Measurements from ENCODE around the gene SLC4A5.
A peak's percentile ranks its signal among the peaks of the same experiment; 100 is the strongest.
"Not testable (repeated sequence)": the region's sequence is repeated elsewhere in the genome, so short reads cannot be mapped to it uniquely, and the experiment has no call there.

Gene SLC4A5

DNA sequence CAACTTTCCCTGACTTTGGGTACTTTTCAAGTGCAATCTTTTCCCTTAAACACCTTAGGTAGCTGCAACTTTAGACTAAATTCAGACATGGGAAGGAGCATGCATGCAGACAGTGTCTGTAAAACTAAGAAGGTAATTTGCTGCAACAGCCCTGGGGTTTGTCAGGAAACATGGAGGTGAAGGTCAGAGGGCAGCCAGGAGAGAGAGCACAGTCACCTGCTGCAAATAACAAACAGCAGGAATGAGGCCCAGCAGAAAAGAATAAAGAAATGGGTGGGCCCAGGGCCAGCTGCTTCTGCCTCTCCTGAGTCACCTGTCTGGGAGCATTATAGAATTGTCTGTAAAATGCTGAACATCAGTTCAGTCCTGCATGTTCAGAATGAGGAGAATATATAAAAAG, 109.6 kb downstream of the SLC4A5 start:
- H3K27ac ChIP-seq (ENCODE audit: low read length): no peak overlapping the region
- no peak overlapping the region for H3K4me3 ChIP-seq (ENCODE audit: low read length in 2 of 2)
- H3K9me3 ChIP-seq (ENCODE audit: control insufficient read depth in 2 of 2, low read length in 2 of 2): no peaks in the 10 kb centered on the region
- no peaks in the 10 kb centered on the region for H3K27me3 ChIP-seq (ENCODE audit: control insufficient read depth in 1 of 2, insufficient read depth in 2 of 2, low read length in 2 of 2)
- no peaks in the 10 kb centered on the region for H3K4me1 ChIP-seq (ENCODE audit: control insufficient read depth, insufficient read depth, low read length)
- H3K36me3 ChIP-seq (ENCODE audit: control insufficient read depth in 2 of 2, insufficient read depth in 2 of 2, low read length in 2 of 2): no peaks in the 10 kb centered on the region
- no peak overlapping the region for H3K9ac ChIP-seq (ENCODE audit: low read length in 2 of 2)

DNA sequence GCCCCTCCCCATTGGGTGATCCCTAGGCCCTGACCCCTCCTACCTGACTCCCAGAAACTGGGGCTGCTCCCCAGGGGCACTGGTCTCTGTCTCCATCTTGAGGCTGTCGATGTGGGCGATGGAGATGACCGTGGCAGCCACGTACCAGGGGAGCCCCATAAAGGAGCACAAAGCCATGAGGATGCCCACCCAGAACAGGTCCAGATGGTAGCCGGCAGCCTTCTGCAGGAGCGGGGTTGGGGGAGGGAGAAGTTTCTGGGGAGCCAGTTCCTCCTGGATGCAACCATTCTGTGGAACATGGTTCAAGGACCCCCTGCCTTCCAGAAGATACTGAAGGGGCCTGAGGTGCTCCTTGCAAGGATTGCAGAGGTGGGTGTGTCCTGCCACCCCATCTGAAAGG, 110.8 kb downstream of the SLC4A5 start:
- Histone ChIP-seq H3K9ac (ENCODE audit: low read length in 2 of 2) (no peak overlapping the region), H3K36me3 (ENCODE audit: control insufficient read depth in 2 of 2, insufficient read depth in 2 of 2, low read length in 2 of 2) (no peaks in the 10 kb centered on the region), H3K4me3 (ENCODE audit: low read length in 2 of 2) (no peak overlapping the region), H3K4me1 (ENCODE audit: control insufficient read depth, insufficient read depth, low read length) (peaks cover under 1% of the 10 kb centered on the region), H3K9me3 (ENCODE audit: control insufficient read depth in 2 of 2, low read length in 2 of 2) (no peaks in the 10 kb centered on the region), H3K27ac (ENCODE audit: low read length) (no peak overlapping the region), H3K27me3 (ENCODE audit: control insufficient read depth in 1 of 2, insufficient read depth in 2 of 2, low read length in 2 of 2) (no peaks in the 10 kb centered on the region)

GRCh38 chr2:74229865-74230264, 113.4 kb downstream of the SLC4A5 start:
- H3K27ac ChIP-seq (ENCODE audit: low read length); H3K9ac ChIP-seq (ENCODE audit: low read length in 2 of 2); H3K27me3 ChIP-seq (ENCODE audit: control insufficient read depth in 1 of 2, insufficient read depth in 2 of 2, low read length in 2 of 2); H3K4me3 ChIP-seq (ENCODE audit: low read length in 2 of 2); H3K9me3 ChIP-seq (ENCODE audit: control insufficient read depth in 2 of 2, low read length in 2 of 2); H3K36me3 ChIP-seq (ENCODE audit: control insufficient read depth in 2 of 2, insufficient read depth in 2 of 2, low read length in 2 of 2): not testable (repeated sequence)
- H3K4me1 ChIP-seq (ENCODE audit: control insufficient read depth, insufficient read depth, low read length): peaks cover 17% of the 10 kb centered on the region

DNA sequence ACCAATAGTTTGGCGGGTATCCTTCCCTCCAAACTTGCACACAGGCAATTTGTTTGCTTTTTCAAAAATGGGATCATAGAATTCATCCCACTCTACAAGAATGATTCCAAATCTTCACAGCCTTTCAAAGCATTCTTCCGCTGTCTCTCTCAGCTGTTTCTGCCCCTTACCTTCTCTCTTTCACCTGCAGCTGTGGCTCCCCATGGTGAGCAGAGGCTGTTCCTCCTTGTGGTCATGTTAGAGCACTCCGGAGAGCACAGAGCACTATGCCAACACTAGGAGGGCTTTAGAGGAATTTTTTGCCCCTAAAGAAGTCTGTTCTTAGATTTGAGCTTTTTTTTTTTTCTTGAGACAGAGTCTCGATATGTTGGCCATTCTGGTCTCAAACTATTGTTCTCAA, 114.4 kb downstream of the SLC4A5 start:
- H3K9ac ChIP-seq (ENCODE audit: low read length in 2 of 2): no peak overlapping the region

GRCh38 chr2:74227646-74228045, 115.6 kb downstream of the SLC4A5 start:
- Histone ChIP-seq H3K27me3 (ENCODE audit: control insufficient read depth in 1 of 2, insufficient read depth in 2 of 2, low read length in 2 of 2) (no peaks in the 10 kb centered on the region), H3K4me1 (ENCODE audit: control insufficient read depth, insufficient read depth, low read length) (peaks cover 17% of the 10 kb centered on the region), H3K9me3 (ENCODE audit: control insufficient read depth in 2 of 2, low read length in 2 of 2) (no peaks in the 10 kb centered on the region), H3K4me3 (ENCODE audit: low read length in 2 of 2) (no peak overlapping the region), H3K36me3 (ENCODE audit: control insufficient read depth in 2 of 2, insufficient read depth in 2 of 2, low read length in 2 of 2) (no peaks in the 10 kb centered on the region), H3K27ac (ENCODE audit: low read length) (no peak overlapping the region), H3K9ac (ENCODE audit: low read length in 2 of 2) (no peak overlapping the region)

More for the DNA sequence above, 114.4 kb downstream of the SLC4A5 start:
- Histone ChIP-seq H3K9me3 (ENCODE audit: control insufficient read depth in 2 of 2, low read length in 2 of 2) (no peaks in the 10 kb centered on the region), H3K27ac (ENCODE audit: low read length) (no peak overlapping the region), H3K4me3 (ENCODE audit: low read length in 2 of 2) (no peak overlapping the region), H3K27me3 (ENCODE audit: control insufficient read depth in 1 of 2, insufficient read depth in 2 of 2, low read length in 2 of 2) (no peaks in the 10 kb centered on the region), H3K36me3 (ENCODE audit: control insufficient read depth in 2 of 2, insufficient read depth in 2 of 2, low read length in 2 of 2) (no peaks in the 10 kb centered on the region), H3K4me1 (ENCODE audit: control insufficient read depth, insufficient read depth, low read length) (peaks cover 17% of the 10 kb centered on the region)

- Histone ChIP-seq H3K27ac (ENCODE audit: low read length) (no peak overlapping the region), H3K9ac (ENCODE audit: low read length in 2 of 2) (no peak overlapping the region), H3K4me1 (ENCODE audit: control insufficient read depth, insufficient read depth, low read length) (peaks cover 17% of the 10 kb centered on the region), H3K36me3 (ENCODE audit: control insufficient read depth in 2 of 2, insufficient read depth in 2 of 2, low read length in 2 of 2) (no peaks in the 10 kb centered on the region), H3K9me3 (ENCODE audit: control insufficient read depth in 2 of 2, low read length in 2 of 2) (no peaks in the 10 kb centered on the region), H3K4me3 (ENCODE audit: low read length in 2 of 2) (peak overlapping the region in 1 of 2 donors; percentile 35), H3K27me3 (ENCODE audit: control insufficient read depth in 1 of 2, insufficient read depth in 2 of 2, low read length in 2 of 2) (no peaks in the 10 kb centered on the region)
Observed at GRCh38 chr2:74226648-74227213, 116.5 kb downstream of the SLC4A5 start.

- no peaks in the 10 kb centered on the region for H3K27me3 ChIP-seq (ENCODE audit: control insufficient read depth in 1 of 2, insufficient read depth in 2 of 2, low read length in 2 of 2)
- H3K4me3 ChIP-seq (ENCODE audit: low read length in 2 of 2): no peak overlapping the region
- H3K36me3 ChIP-seq (ENCODE audit: control insufficient read depth in 2 of 2, insufficient read depth in 2 of 2, low read length in 2 of 2): no peaks in the 10 kb centered on the region
- no peaks in the 10 kb centered on the region for H3K9me3 ChIP-seq (ENCODE audit: control insufficient read depth in 2 of 2, low read length in 2 of 2)
- no peak overlapping the region for H3K9ac ChIP-seq (ENCODE audit: low read length in 2 of 2)
- peaks cover 17% of the 10 kb centered on the region for H3K4me1 ChIP-seq (ENCODE audit: control insufficient read depth, insufficient read depth, low read length)
- H3K27ac ChIP-seq (ENCODE audit: low read length): no peak overlapping the region
Observed at GRCh38 chr2:74225698-74226459, 117.3 kb downstream of the SLC4A5 start.

- Histone ChIP-seq H3K9ac (ENCODE audit: low read length in 2 of 2) (no peak overlapping the region), H3K27me3 (ENCODE audit: control insufficient read depth in 1 of 2, insufficient read depth in 2 of 2, low read length in 2 of 2) (no peaks in the 10 kb centered on the region), H3K27ac (ENCODE audit: low read length) (no peak overlapping the region), H3K4me3 (ENCODE audit: low read length in 2 of 2) (no peak overlapping the region), H3K36me3 (ENCODE audit: control insufficient read depth in 2 of 2, insufficient read depth in 2 of 2, low read length in 2 of 2) (no peaks in the 10 kb centered on the region), H3K4me1 (ENCODE audit: control insufficient read depth, insufficient read depth, low read length) (peaks cover 17% of the 10 kb centered on the region), H3K9me3 (ENCODE audit: control insufficient read depth in 2 of 2, low read length in 2 of 2) (no peaks in the 10 kb centered on the region)
Observed at GRCh38 chr2:74223941-74224770, 119.1 kb downstream of the SLC4A5 start.

DNA sequence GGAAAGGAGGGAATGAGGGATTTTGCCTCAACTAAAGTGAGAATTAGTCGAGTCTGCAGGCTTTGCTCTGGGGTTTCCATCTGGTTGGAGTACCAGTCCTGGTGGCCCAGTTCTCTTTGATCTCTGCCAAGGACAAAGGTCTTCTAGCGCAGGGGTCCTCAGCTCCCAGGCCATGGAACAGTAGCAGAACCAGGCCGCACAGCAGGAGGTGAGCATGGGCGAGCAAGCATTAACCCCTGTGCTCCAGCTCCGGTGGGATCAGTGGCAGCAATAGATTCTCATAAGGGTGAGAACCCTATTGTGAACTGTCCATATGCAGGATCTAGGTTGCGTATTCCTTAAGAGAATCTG, 120.9 kb downstream of the SLC4A5 start:
- Histone ChIP-seq H3K9me3 (ENCODE audit: control insufficient read depth in 2 of 2, low read length in 2 of 2) (no peaks in the 10 kb centered on the region), H3K27ac (ENCODE audit: low read length) (no peak overlapping the region), H3K4me3 (ENCODE audit: low read length in 2 of 2) (no peak overlapping the region), H3K4me1 (ENCODE audit: control insufficient read depth, insufficient read depth, low read length) (peaks cover 16% of the 10 kb centered on the region), H3K36me3 (ENCODE audit: control insufficient read depth in 2 of 2, insufficient read depth in 2 of 2, low read length in 2 of 2) (no peaks in the 10 kb centered on the region), H3K27me3 (ENCODE audit: control insufficient read depth in 1 of 2, insufficient read depth in 2 of 2, low read length in 2 of 2) (no peaks in the 10 kb centered on the region), H3K9ac (ENCODE audit: low read length in 2 of 2) (no peak overlapping the region)

- no peak overlapping the region for H3K27ac ChIP-seq (ENCODE audit: low read length)
Observed at GRCh38 chr2:74221604-74222299, 121.5 kb downstream of the SLC4A5 start.

More at GRCh38 chr2:74221604-74222299, 121.5 kb downstream of the SLC4A5 start:
- peaks cover 10% of the 10 kb centered on the region for H3K4me1 ChIP-seq (ENCODE audit: control insufficient read depth, insufficient read depth, low read length)
- H3K36me3 ChIP-seq (ENCODE audit: control insufficient read depth in 2 of 2, insufficient read depth in 2 of 2, low read length in 2 of 2): no peaks in the 10 kb centered on the region
- H3K4me3 ChIP-seq (ENCODE audit: low read length in 2 of 2): no peak overlapping the region
- H3K9me3 ChIP-seq (ENCODE audit: control insufficient read depth in 2 of 2, low read length in 2 of 2): no peaks in the 10 kb centered on the region
- H3K9ac ChIP-seq (ENCODE audit: low read length in 2 of 2): no peak overlapping the region
- no peaks in the 10 kb centered on the region for H3K27me3 ChIP-seq (ENCODE audit: control insufficient read depth in 1 of 2, insufficient read depth in 2 of 2, low read length in 2 of 2)
